Measurements from ENCODE around the gene STK38L.

STK38L gene

DNA sequence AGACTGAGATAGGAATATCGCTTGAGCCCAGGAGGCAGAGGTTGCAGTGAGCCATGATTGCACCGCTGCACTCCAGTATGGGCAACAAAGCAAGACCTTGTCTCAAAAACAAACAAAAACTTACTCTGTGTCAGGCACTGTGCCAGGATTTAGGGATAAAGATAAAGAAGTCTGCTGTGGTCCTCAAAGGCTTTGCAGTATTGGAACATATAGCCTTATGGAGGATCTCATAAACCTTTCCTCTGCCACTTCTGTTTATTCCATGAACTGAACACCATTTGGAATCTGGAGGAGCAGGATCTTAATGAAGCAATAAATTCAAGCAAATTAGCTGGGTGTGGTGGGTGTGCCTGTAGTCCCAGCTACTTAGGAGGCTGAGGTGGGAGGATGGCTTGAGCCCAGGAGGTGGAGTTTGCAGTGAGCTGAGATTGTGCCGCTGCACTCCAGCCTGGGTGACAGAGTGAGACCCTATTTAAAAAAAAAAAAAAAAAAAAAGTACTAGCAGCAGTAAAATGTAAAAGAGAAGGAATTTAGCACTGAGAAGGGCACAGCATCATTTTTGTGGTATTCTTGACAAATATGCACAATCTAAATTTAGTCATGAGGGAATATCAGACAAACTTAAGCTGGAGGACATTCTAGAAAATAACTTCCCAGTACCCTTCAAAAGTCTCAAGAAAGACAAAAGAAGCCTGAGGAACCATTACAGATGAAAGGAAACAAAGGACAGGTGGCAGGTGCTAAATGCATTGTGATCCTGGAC is 115.7 kb downstream of the STK38L start:
- DNase-seq: no peak

DNA sequence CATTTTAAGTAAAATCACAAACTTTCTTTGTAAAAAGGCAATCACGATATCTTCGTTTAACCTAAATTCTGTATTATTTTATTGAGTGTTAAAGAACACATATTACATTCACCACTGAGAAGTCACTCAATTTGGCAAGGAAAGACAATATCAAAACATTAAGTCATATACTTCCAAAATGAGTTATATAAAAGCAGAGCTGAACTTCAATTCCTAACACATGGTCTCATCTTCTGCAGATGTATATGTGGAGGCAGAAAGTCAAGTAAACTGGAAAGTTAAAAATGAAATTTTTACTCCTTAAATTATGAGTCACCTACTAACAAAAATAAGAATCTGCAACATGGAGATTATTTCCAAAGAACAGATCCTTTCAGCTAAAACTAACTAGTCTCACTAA is 117.3 kb downstream of the STK38L start:
- DNase-seq: no peak

DNA sequence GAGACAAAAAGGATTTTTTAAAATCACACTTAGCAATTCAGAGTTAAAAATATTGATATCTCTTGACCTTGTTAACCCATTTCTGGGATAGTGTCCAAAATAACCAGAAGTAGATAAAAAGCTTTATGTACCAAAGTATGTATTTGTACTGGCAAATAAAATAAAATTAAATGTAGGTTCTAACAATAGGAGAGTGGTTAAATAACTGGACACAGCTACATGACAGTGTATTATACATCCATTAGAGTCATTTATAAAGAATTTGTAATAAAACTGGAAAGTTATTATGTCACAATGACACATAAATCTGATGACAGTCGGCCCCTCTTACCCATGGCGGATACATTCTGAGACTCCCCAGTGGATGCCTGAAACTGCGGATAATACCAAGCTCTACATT is 122.5 kb downstream of the STK38L start:
- no peak for DNase-seq

DNA sequence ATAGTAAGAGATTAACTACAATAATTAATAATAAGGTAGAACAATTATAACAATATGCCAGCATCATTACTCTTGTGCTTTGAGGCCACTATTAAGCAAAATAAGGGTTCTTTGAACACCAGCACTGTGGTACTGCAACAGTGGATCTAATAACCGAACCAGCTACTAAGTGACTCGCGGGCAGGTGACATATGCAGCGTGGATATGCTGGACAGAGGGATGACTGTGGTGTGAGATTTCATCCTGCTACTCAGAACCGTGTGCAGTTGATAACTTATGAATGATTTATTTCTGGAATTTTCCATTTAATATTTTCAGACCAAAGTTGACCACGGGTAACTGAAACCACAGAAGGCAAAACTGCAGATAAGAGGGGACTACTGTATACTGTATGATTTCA is 123.0 kb downstream of the STK38L start:
- no peak for DNase-seq

All from NCI-H2107 (cell line).